Mucosa of rectum (tissue), 2 donors: ENCODE measurements around the gene PRKCA.

Source experiments
- H3K27ac ChIP-seq, 2 donors: one replicate each; pipeline ENCODE4 v1.7.0; 2013; ENCODE audit warnings: inconsistent platforms in 2 of 2, low read depth in 2 of 2, low read length in 2 of 2
- H3K27me3 ChIP-seq, 2 donors: one replicate each; pipeline ENCODE4 v1.7.0; 2013; ENCODE audit warnings: low read length in 2 of 2; ENCODE audit not compliant: control insufficient read depth in 2 of 2, insufficient read depth in 2 of 2
- H3K36me3 ChIP-seq, 2 donors: one replicate each; pipeline ENCODE4 v1.7.0; 2013; ENCODE audit warnings: low read length in 2 of 2; ENCODE audit not compliant: control insufficient read depth in 2 of 2, insufficient read depth in 2 of 2
- H3K4me1 ChIP-seq, 2 donors: one replicate each; pipeline ENCODE4 v1.7.0; 2013; ENCODE audit warnings: low read length in 2 of 2, mild to moderate bottlenecking in 1 of 2; ENCODE audit not compliant: control insufficient read depth in 2 of 2, insufficient read depth in 2 of 2
- H3K4me3 ChIP-seq, 2 donors: one replicate each; pipeline ENCODE4 v1.7.0; 2013; ENCODE audit warnings: low read length in 2 of 2
- H3K9ac ChIP-seq, 2 donors: one replicate each; pipeline ENCODE4 v1.7.0; 2013; ENCODE audit warnings: low read length in 2 of 2, low read depth in 1 of 2, mild to moderate bottlenecking in 1 of 2
- H3K9me3 ChIP-seq, 2 donors: one replicate each; pipeline ENCODE4 v1.7.0; 2013; ENCODE audit warnings: low read length in 2 of 2; ENCODE audit not compliant: control insufficient read depth in 2 of 2
- donor health status: healthy.
- donor health status: Normal muscosa, but diverticular disease.

Gene PRKCA

GRCh38 chr17:66843627-66844026 is 541.2 kb downstream of the PRKCA start:
- H3K9me3 ChIP-seq, result no peaks in the 10 kb centered on the region
- peaks cover 0 to 5% of the 10 kb centered on the region in 2 donors for H3K27me3 ChIP-seq
- H3K4me3 ChIP-seq, result no peak overlapping the region
- no peak overlapping the region for H3K9ac ChIP-seq
- H3K4me1 ChIP-seq, result no peaks in the 10 kb centered on the region
- H3K27ac ChIP-seq, result no peak overlapping the region
- no peaks in the 10 kb centered on the region for H3K36me3 ChIP-seq

- Histone ChIP-seq H3K27ac (no peak overlapping the region), H3K9ac (no peak overlapping the region), H3K9me3 (no peaks in the 10 kb centered on the region), H3K4me3 (no peak overlapping the region), H3K36me3 (no peaks in the 10 kb centered on the region), H3K27me3 (peaks cover 0 to 5% of the 10 kb centered on the region in 2 donors), H3K4me1 (no peaks in the 10 kb centered on the region)
These were observed 545.3 kb downstream of the PRKCA start for GRCh38 chr17:66847704-66848103.

- H3K27ac ChIP-seq, result no peak overlapping the region
- H3K36me3 ChIP-seq, result no peaks in the 10 kb centered on the region
These were observed 546.1 kb downstream of the PRKCA start for GRCh38 chr17:66848496-66848895.

GRCh38 chr17:66849032-66849655 is 546.7 kb downstream of the PRKCA start:
- no peaks in the 10 kb centered on the region for H3K9me3 ChIP-seq
- no peak overlapping the region for H3K4me3 ChIP-seq
- H3K27ac ChIP-seq, result no peak overlapping the region
- H3K36me3 ChIP-seq, result no peaks in the 10 kb centered on the region
- no peaks in the 10 kb centered on the region for H3K4me1 ChIP-seq
- no peak overlapping the region for H3K9ac ChIP-seq
- H3K27me3 ChIP-seq, result no peaks in the 10 kb centered on the region

More at GRCh38 chr17:66848496-66848895, 546.1 kb downstream of the PRKCA start:
- no peaks in the 10 kb centered on the region for H3K9me3 ChIP-seq
- no peaks in the 10 kb centered on the region for H3K4me1 ChIP-seq
- H3K27me3 ChIP-seq, result no peaks in the 10 kb centered on the region
- no peak overlapping the region for H3K4me3 ChIP-seq
- no peak overlapping the region for H3K9ac ChIP-seq

- H3K36me3 ChIP-seq, result no peaks in the 10 kb centered on the region
- H3K9me3 ChIP-seq, result no peaks in the 10 kb centered on the region
- H3K27me3 ChIP-seq, result no peaks in the 10 kb centered on the region
- no peaks in the 10 kb centered on the region for H3K4me1 ChIP-seq
- H3K9ac ChIP-seq, result no peak overlapping the region
- H3K4me3 ChIP-seq, result no peak overlapping the region
- no peak overlapping the region for H3K27ac ChIP-seq
These were observed 547.6 kb downstream of the PRKCA start for GRCh38 chr17:66849851-66850580.

GRCh38 chr17:66850692-66851091 is 548.3 kb downstream of the PRKCA start:
- Histone ChIP-seq H3K27ac (no peak overlapping the region), H3K27me3 (no peaks in the 10 kb centered on the region), H3K36me3 (no peaks in the 10 kb centered on the region), H3K9ac (no peak overlapping the region), H3K4me1 (no peaks in the 10 kb centered on the region), H3K9me3 (no peaks in the 10 kb centered on the region), H3K4me3 (no peak overlapping the region)

- Histone ChIP-seq H3K36me3 (no peaks in the 10 kb centered on the region), H3K9ac (no peak overlapping the region), H3K4me3 (no peak overlapping the region), H3K4me1 (no peaks in the 10 kb centered on the region), H3K27me3 (no peaks in the 10 kb centered on the region), H3K27ac (no peak overlapping the region), H3K9me3 (no peaks in the 10 kb centered on the region)
These were observed 552.8 kb downstream of the PRKCA start for GRCh38 chr17:66855204-66855603.

- Histone ChIP-seq H3K9me3 (no peaks in the 10 kb centered on the region), H3K4me3 (no peak overlapping the region), H3K4me1 (no peaks in the 10 kb centered on the region), H3K9ac (no peak overlapping the region), H3K27ac (no peak overlapping the region), H3K36me3 (no peaks in the 10 kb centered on the region), H3K27me3 (no peaks in the 10 kb centered on the region)
These were observed 556.0 kb downstream of the PRKCA start for GRCh38 chr17:66858226-66859083.

- Histone ChIP-seq H3K4me1 (no peaks in the 10 kb centered on the region), H3K27ac (no peak overlapping the region), H3K4me3 (no peak overlapping the region), H3K9me3 (no peaks in the 10 kb centered on the region), H3K9ac (no peak overlapping the region), H3K27me3 (no peaks in the 10 kb centered on the region), H3K36me3 (no peaks in the 10 kb centered on the region)
These were observed 556.9 kb downstream of the PRKCA start for GRCh38 chr17:66859353-66859752.

GRCh38 chr17:66860204-66860603 is 557.8 kb downstream of the PRKCA start:
- H3K4me3 ChIP-seq, result no peak overlapping the region
- H3K27ac ChIP-seq, result no peak overlapping the region
- no peak overlapping the region for H3K9ac ChIP-seq
- H3K9me3 ChIP-seq, result no peaks in the 10 kb centered on the region
- no peaks in the 10 kb centered on the region for H3K27me3 ChIP-seq
- H3K36me3 ChIP-seq, result no peaks in the 10 kb centered on the region
- H3K4me1 ChIP-seq, result no peaks in the 10 kb centered on the region
